ENCODE results near the gene ZNF777.

ZNF777 gene

GRCh38 chr7:149432121-149432691, 28.7 kb downstream of the ZNF777 start:
- Mint-ChIP-seq H3K9me3 (no peaks in the 10 kb centered on the region), H3K27ac (no peak overlapping the region), H3K4me1 (no peaks in the 10 kb centered on the region), H3K36me3 (ENCODE audit: low read depth) (peaks cover 65% of the 10 kb centered on the region), H3K27me3 (ENCODE audit: low read depth, poor library complexity) (no peaks in the 10 kb centered on the region), H3K4me3 (no peak overlapping the region)
- TF ChIP-seq CTCF (IDR thresholded peaks at IDR 0.05), result no peak
- DNase-seq, result no peak

DNA sequence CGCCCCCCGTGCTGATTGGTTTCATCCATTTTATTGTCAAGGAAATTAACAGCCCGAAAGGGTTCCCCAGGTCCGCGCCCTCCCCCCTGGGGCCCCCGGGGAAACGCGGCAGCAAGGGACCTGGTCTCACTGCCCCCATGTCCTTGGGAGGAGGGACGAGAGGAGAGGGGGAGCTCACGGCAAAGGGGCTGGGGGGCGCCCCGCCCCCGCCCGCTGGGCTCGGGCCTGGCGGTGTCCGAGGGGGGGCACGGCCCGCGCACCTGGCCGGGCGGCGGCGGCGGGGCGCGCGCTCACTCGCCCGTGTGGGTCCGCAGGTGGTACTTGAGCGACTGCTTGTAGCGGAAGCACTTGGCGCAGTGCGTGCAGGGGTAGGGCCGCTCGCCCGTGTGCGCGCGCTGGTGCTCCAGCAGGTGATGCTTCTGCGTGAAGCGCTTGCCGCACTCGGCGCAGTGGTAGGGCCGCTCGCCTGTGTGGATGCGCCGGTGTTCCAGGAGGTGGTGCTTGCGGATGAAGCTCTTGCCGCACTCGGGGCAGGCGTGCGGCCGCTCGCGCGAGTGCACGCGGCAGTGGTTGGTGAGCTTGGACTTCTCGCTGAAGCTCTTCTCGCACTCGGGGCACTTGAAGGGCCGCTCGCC, 29.3 kb downstream of the ZNF777 start:
- DNase-seq, result no peak
- Mint-ChIP-seq H3K27ac (no peak overlapping the region), H3K4me3 (no peak overlapping the region), H3K4me1 (no peaks in the 10 kb centered on the region), H3K27me3 (ENCODE audit: low read depth, poor library complexity) (no peaks in the 10 kb centered on the region), H3K36me3 (ENCODE audit: low read depth) (peaks cover 63% of the 10 kb centered on the region), H3K9me3 (no peaks in the 10 kb centered on the region)
- no peak for TF ChIP-seq CTCF (IDR thresholded peaks at IDR 0.05)

- Mint-ChIP-seq H3K27me3 (ENCODE audit: low read depth, poor library complexity) (no peaks in the 10 kb centered on the region), H3K4me3 (no peak overlapping the region), H3K36me3 (ENCODE audit: low read depth) (peaks cover 55% of the 10 kb centered on the region), H3K9me3 (no peaks in the 10 kb centered on the region), H3K4me1 (no peaks in the 10 kb centered on the region), H3K27ac (peak overlapping the region; percentile 17)
- no peak for DNase-seq
- no peak for TF ChIP-seq CTCF (IDR thresholded peaks at IDR 0.05)
Measured at GRCh38 chr7:149430192-149430591, 30.7 kb downstream of the ZNF777 start.

GRCh38 chr7:149427893-149428292, 33.0 kb downstream of the ZNF777 start:
- Mint-ChIP-seq H3K27ac (no peak overlapping the region), H3K27me3 (ENCODE audit: low read depth, poor library complexity) (no peaks in the 10 kb centered on the region), H3K36me3 (ENCODE audit: low read depth) (peaks cover 35% of the 10 kb centered on the region), H3K4me1 (no peaks in the 10 kb centered on the region), H3K9me3 (no peaks in the 10 kb centered on the region), H3K4me3 (no peak overlapping the region)
- no peak for DNase-seq
- TF ChIP-seq CTCF (IDR thresholded peaks at IDR 0.05), result no peak

- H3K4me1 Mint-ChIP-seq, result no peaks in the 10 kb centered on the region
- no peaks in the 10 kb centered on the region for H3K27me3 Mint-ChIP-seq (ENCODE audit: low read depth, poor library complexity)
- H3K9me3 Mint-ChIP-seq, result no peaks in the 10 kb centered on the region
- no peak overlapping the region for H3K27ac Mint-ChIP-seq
- TF ChIP-seq CTCF (IDR thresholded peaks at IDR 0.05), result no peak
- DNase-seq, result no peak
- H3K36me3 Mint-ChIP-seq (ENCODE audit: low read depth), result peaks cover 28% of the 10 kb centered on the region
- H3K4me3 Mint-ChIP-seq, result no peak overlapping the region
Measured at GRCh38 chr7:149427096-149427680, 33.7 kb downstream of the ZNF777 start.

Data from nephron progenitor cell (in vitro differentiated cells).